Neural cell (in vitro differentiated cells): ENCODE measurements around the gene SART3. TPM values are rescaled to one million over a fixed set of nuclear protein-coding genes. Genes with fewer than 3 reads are reported as not detected.
A peak's percentile ranks its signal among the peaks of the same experiment; 100 is the strongest.

Source experiments
- H2AFZ ChIP-seq: fragments of 200-600, 300-800 bp; sonication (generic), shearing (Covaris generic); 2 replicates; pipeline ENCODE4 v1.6.0; 2014; ENCODE audit warnings: low read depth, mild to moderate bottlenecking, antibody characterized with exemption, low read length, moderate library complexity
- H3F3A ChIP-seq: fragments of 200-600 bp; shearing (Covaris generic); 2 replicates; pipeline ENCODE4 v1.6.1; 2016; ENCODE audit warnings: mild to moderate bottlenecking, moderate library complexity, mixed read lengths, antibody characterized with exemption, low read length; ENCODE audit not compliant: insufficient read depth, poor library complexity, severe bottlenecking
- H3K27ac ChIP-seq: fragments of 200-600, 300-800 bp; sonication (generic), shearing (Covaris generic); 2 replicates; pipeline ENCODE4 v1.5.1; 2014; ENCODE audit warnings: mild to moderate bottlenecking, low read length, moderate library complexity
- H3K27me3 ChIP-seq: fragments of 300-800, 200-600 bp; sonication (generic), shearing (Covaris generic); 2 replicates; pipeline ENCODE4 v1.6.0; 2014; ENCODE audit warnings: mild to moderate bottlenecking, low read depth, low read length, moderate library complexity; ENCODE audit not compliant: insufficient read depth
- H3K36me3 ChIP-seq: fragments of 300-800, 200-600 bp; sonication (generic), shearing (Covaris generic); 2 replicates; pipeline ENCODE4 v1.5.1; 2014; ENCODE audit warnings: mild to moderate bottlenecking, antibody characterized with exemption, low read length, moderate library complexity; ENCODE audit not compliant: insufficient read depth
- H3K4me2 ChIP-seq: fragments of 300-800, 200-600 bp; sonication (generic), shearing (Covaris generic); 2 replicates; pipeline ENCODE4 v1.6.0; 2014; ENCODE audit warnings: mild to moderate bottlenecking, low read length
- H3K4me3 ChIP-seq: fragments of 300-800, 200-600 bp; sonication (generic), shearing (Covaris generic); 2 replicates; pipeline ENCODE4 v1.5.1; 2014; ENCODE audit warnings: mild to moderate bottlenecking, low read length, moderate library complexity
- H3K79me2 ChIP-seq: fragments of 200-600 bp; shearing (Covaris generic); replicated peaks from 2 replicates; pipeline ENCODE4 v1.6.0; 2014; ENCODE audit warnings: mild to moderate bottlenecking, low read length, moderate library complexity; ENCODE audit not compliant: insufficient read depth
- H3K9ac ChIP-seq: fragments of 300-800, 200-600 bp; sonication (generic), shearing (Covaris generic); 2 replicates; pipeline ENCODE4 v1.6.1; 2016; ENCODE audit warnings: mild to moderate bottlenecking, low read length, mixed read lengths
- H3K9me2 ChIP-seq: fragments of 200-600 bp; shearing (Covaris generic); 2 replicates; pipeline ENCODE4 v1.6.1; 2016; ENCODE audit warnings: mild to moderate bottlenecking, low read length, mixed read lengths; ENCODE audit not compliant: insufficient read depth
- H3K9me3 ChIP-seq: fragments of 200-600, 300-800 bp; sonication (generic), shearing (Covaris generic); 2 replicates; pipeline ENCODE4 v1.6.1; 2016; ENCODE audit warnings: mild to moderate bottlenecking, mixed run types, low read length, moderate library complexity, mixed read lengths
- H4K20me1 ChIP-seq: fragments of 200-600 bp; shearing (Covaris generic); 2 replicates; pipeline ENCODE4 v1.6.1; 2016; ENCODE audit warnings: mild to moderate bottlenecking, mixed run types; ENCODE audit not compliant: insufficient read depth
- CTCF ChIP-seq: fragments of 450-650 bp; IDR thresholded peaks from 2 replicates; pipeline ENCODE4 v1.5.1; 2014; ENCODE audit warnings: antibody characterized with exemption, mild to moderate bottlenecking, moderate library complexity; ENCODE audit not compliant: poor library complexity, severe bottlenecking
- EP300 ChIP-seq: fragments of 450-650 bp; conservative IDR thresholded peaks from 2 replicates; pipeline ENCODE4 v1.6.1; 2014; ENCODE audit warnings: antibody characterized with exemption, mild to moderate bottlenecking, moderate library complexity; ENCODE audit not compliant: poor library complexity, severe bottlenecking
- EZH2 ChIP-seq: fragments of 200-600, 300-800 bp; shearing (Covaris generic), sonication (generic); IDR thresholded peaks from 2 replicates; pipeline ENCODE4 v1.6.1; 2014; ENCODE audit warnings: antibody characterized with exemption, low read length, borderline replicate concordance, mild to moderate bottlenecking; ENCODE audit not compliant: insufficient read depth, poor library complexity, severe bottlenecking
- MXI1 ChIP-seq: fragments of 450-650 bp; conservative IDR thresholded peaks from 2 replicates; pipeline ENCODE4 v1.6.1; 2014; ENCODE audit warnings: antibody characterized with exemption, mild to moderate bottlenecking; ENCODE audit not compliant: poor library complexity, severe bottlenecking
- POLR2AphosphoS5 ChIP-seq: IDR thresholded peaks from 2 replicates; pipeline ENCODE4 v1.6.1; 2012
- RAD21 ChIP-seq: fragments of 450-650 bp; conservative IDR thresholded peaks from 2 replicates; pipeline ENCODE4 v1.6.1; 2014; ENCODE audit warnings: antibody characterized with exemption, mild to moderate bottlenecking, moderate library complexity
- REST ChIP-seq: IDR thresholded peaks from 2 replicates; pipeline ENCODE4 v1.6.1; 2012; ENCODE audit warnings: borderline replicate concordance
- SMC3 ChIP-seq: fragments of 450-650 bp; conservative IDR thresholded peaks from 2 replicates; pipeline ENCODE4 v1.6.1; 2014; ENCODE audit warnings: antibody characterized with exemption, mild to moderate bottlenecking, moderate library complexity; ENCODE audit not compliant: poor library complexity
- TAF1 ChIP-seq: IDR thresholded peaks from 2 replicates; pipeline ENCODE4 v1.6.1; 2012; ENCODE audit warnings: low read depth
- polyA plus RNA-seq: library from polyadenylated mRNA; depleted of rRNA; stranded (reverse); fragments of >200 nt; gene quantifications from 2 replicates; pipeline ENCODE4 v1.2.3, GENCODE V29; 2014

The SART3 gene
- polyA plus RNA-seq, 1 donor from 2014 or later: 71.0 TPM

- Histone ChIP-seq H3F3A (peaks cover 3% of the 10 kb centered on the region), H3K27ac (peak overlapping the region; percentile 90), H3K9me3 (no peaks in the 10 kb centered on the region), H4K20me1 (no peaks in the 10 kb centered on the region), H3K27me3 (no peaks in the 10 kb centered on the region), H3K9me2 (no peaks in the 10 kb centered on the region), H3K9ac (peak overlapping the region; percentile 91), H3K36me3 (peaks cover 4% of the 10 kb centered on the region), H3K4me2 (peak overlapping the region; percentile 94), H3K79me2 (peaks cover 49% of the 10 kb centered on the region), H2AFZ (peak overlapping the region; percentile 83), H3K4me3 (peak overlapping the region; percentile 75)
- TF ChIP-seq TAF1 (no peak), RAD21 (no peak), REST (no peak), CTCF (no peak), POLR2AphosphoS5 (no peak), MXI1 (no peak), SMC3 (no peak), EP300 (no peak)
Observed at GRCh38 chr12:108561852-108562347, 927 bp upstream of the SART3 start.

- peak overlapping the region; percentile 75 for H3K4me3 ChIP-seq
- peaks cover 3% of the 10 kb centered on the region for H3F3A ChIP-seq
- peak overlapping the region; percentile 91 for H3K9ac ChIP-seq
- no peaks in the 10 kb centered on the region for H3K9me2 ChIP-seq
- no peaks in the 10 kb centered on the region for H4K20me1 ChIP-seq
- H3K4me2 ChIP-seq: peak overlapping the region; percentile 98
- peak overlapping the region; percentile 78 for H2AFZ ChIP-seq
- peak overlapping the region; percentile 90 for H3K27ac ChIP-seq
- peaks cover 4% of the 10 kb centered on the region for H3K36me3 ChIP-seq
- peaks cover 58% of the 10 kb centered on the region for H3K79me2 ChIP-seq
- TF ChIP-seq RAD21 (no peak), TAF1 (no peak), EZH2 (no peak), POLR2AphosphoS5 (no peak), MXI1 (no peak), CTCF (no peak), REST (no peak), EP300 (no peak), SMC3 (no peak)
- no peaks in the 10 kb centered on the region for H3K27me3 ChIP-seq
- H3K9me3 ChIP-seq: no peaks in the 10 kb centered on the region
Observed at GRCh38 chr12:108560321-108560721, 652 bp downstream of the SART3 start.
